Type B pancreatic cell (in vitro differentiated cells): ENCODE results near the gene SSMEM1. TPM values are rescaled to one million over a fixed set of nuclear protein-coding genes. Genes with fewer than 3 reads are reported as not detected.
"Not testable (repeated sequence)": the region's sequence is repeated elsewhere in the genome, so short reads cannot be mapped to it uniquely, and the experiment has no call there.

Experiments
- DNase-seq: peaks from one replicate; pipeline ENCODE4 v3.0.0; 2021; ENCODE audit warnings: mixed read lengths; ENCODE audit not compliant: unreplicated experiment; ENCODE audit errors: extremely low spot score
- H3K27ac Mint-ChIP-seq: 2 replicates; pipeline ENCODE4 v1.8.0; 2021; ENCODE audit warnings: mild to moderate bottlenecking, mixed read lengths
- H3K27me3 Mint-ChIP-seq: 2 replicates; pipeline ENCODE4 v1.8.0; 2021; ENCODE audit warnings: mixed read lengths
- H3K36me3 Mint-ChIP-seq: 2 replicates; pipeline ENCODE4 v1.8.0; 2021; ENCODE audit warnings: mixed read lengths
- H3K4me1 Mint-ChIP-seq: one replicate; pipeline ENCODE4 v1.8.0; 2021; ENCODE audit warnings: mixed read lengths; ENCODE audit not compliant: unreplicated experiment
- H3K4me3 Mint-ChIP-seq: 2 replicates; pipeline ENCODE4 v1.8.0; 2021; ENCODE audit warnings: mild to moderate bottlenecking, mixed read lengths
- H3K9me3 Mint-ChIP-seq: 2 replicates; pipeline ENCODE4 v1.8.0; 2021; ENCODE audit warnings: mixed read lengths
- total RNA-seq: library from RNA; stranded (reverse); gene quantifications from 2 replicates; pipeline ENCODE4 v1.2.1, GENCODE V29; 2021; ENCODE audit warnings: low replicate concordance
- TF ChIP-seq, protein P1 (sequence below): fragments of 200-600 bp; sonication (generic); conservative IDR thresholded peaks from 2 replicates; pipeline ENCODE4 v1.5.0; 2021; ENCODE audit warnings: antibody characterized with exemption, mild to moderate bottlenecking

The SSMEM1 gene
- total RNA-seq, 1 donor from 2014 or later = not detected

DNA sequence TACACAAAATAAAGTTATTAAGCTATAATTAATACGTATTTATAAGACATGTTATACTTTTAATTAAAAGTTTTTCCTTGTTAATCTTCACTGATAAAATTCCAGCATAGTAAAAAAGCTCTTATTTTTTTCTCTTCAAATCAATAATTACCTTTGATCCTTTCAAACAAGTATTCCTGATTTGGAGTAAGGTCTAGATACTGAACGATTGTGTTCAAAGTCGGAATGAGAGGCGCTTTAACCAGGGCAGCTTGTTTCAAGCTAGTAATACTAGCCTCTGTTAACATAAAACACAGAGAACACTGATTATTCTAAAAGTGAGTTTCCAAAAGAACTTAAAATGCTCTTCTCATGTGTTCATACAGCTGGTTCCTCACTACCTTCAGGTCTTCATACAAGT lies 29.4 kb upstream of the SSMEM1 start:
- DNase-seq = no peak
- Mint-ChIP-seq H3K4me1 (peaks cover 6% of the 10 kb centered on the region), H3K9me3 (no peaks in the 10 kb centered on the region), H3K27me3 (no peaks in the 10 kb centered on the region), H3K4me3 (no peak overlapping the region), H3K36me3 (peaks cover 40% of the 10 kb centered on the region), H3K27ac (no peak overlapping the region)
- TF ChIP-seq, protein P1, sequence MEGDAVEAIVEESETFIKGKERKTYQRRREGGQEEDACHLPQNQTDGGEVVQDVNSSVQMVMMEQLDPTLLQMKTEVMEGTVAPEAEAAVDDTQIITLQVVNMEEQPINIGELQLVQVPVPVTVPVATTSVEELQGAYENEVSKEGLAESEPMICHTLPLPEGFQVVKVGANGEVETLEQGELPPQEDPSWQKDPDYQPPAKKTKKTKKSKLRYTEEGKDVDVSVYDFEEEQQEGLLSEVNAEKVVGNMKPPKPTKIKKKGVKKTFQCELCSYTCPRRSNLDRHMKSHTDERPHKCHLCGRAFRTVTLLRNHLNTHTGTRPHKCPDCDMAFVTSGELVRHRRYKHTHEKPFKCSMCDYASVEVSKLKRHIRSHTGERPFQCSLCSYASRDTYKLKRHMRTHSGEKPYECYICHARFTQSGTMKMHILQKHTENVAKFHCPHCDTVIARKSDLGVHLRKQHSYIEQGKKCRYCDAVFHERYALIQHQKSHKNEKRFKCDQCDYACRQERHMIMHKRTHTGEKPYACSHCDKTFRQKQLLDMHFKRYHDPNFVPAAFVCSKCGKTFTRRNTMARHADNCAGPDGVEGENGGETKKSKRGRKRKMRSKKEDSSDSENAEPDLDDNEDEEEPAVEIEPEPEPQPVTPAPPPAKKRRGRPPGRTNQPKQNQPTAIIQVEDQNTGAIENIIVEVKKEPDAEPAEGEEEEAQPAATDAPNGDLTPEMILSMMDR = no peak

DNA sequence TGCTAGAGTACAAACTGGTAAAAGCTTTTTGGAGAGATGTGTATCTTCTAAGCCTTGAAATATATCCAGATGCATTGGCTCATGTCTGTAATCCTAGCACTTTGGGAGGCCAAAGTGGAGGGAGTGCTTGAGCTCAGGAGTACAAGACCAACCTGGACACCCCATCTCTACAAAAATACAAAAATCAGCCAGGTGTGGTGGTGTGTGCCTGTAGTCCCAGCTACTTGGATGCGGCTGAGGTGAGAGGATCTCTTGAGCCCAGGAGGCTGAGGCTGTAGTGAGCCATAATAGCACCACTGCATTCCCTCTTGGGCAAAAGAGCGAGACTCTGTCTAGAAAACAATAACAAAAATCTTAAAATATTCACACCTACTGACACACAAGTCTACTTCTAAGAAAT lies 28.0 kb upstream of the SSMEM1 start:
- no peaks in the 10 kb centered on the region for H3K9me3 Mint-ChIP-seq
- no peak overlapping the region for H3K27ac Mint-ChIP-seq
- no peaks in the 10 kb centered on the region for H3K27me3 Mint-ChIP-seq
- H3K4me3 Mint-ChIP-seq = no peak overlapping the region
- H3K4me1 Mint-ChIP-seq = peaks cover 1% of the 10 kb centered on the region
- no peak for DNase-seq
- H3K36me3 Mint-ChIP-seq = peaks cover 42% of the 10 kb centered on the region
- TF ChIP-seq, protein P1 = no peak

DNA sequence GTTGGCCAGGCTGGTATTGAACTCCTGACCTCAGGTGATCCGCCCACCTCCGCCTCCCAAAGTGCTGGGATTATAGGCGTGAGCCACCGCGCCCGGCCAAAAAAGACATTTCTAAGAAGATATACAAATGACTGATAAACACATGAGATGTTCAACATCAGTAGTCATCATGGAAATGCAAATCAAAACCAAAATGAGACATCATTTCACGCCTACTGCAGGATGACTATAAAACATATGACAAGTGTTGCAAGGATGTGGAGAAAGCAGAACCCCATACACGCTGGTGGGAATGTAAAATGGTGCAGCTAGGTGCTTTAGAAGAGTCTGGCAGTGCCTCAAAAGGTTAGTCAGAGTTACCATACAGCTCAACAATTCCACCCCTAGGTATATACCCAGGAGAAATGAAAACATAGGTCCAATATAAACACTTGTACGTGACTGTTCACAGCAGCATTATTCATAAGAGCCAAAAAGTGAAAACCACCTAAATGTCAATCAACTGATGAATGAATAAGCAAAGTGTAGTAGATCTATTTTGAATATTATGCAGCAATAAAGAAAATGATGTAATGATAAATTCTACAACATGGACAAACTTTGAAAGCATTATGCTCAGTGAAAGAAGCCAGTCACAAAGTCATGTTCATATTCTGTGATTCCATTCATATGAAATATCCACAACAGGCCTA lies 26.9 kb upstream of the SSMEM1 start:
- peaks cover 42% of the 10 kb centered on the region for H3K36me3 Mint-ChIP-seq
- TF ChIP-seq, protein P1 = no peak
- no peak for DNase-seq
- H3K27me3 Mint-ChIP-seq = no peaks in the 10 kb centered on the region
- H3K4me1 Mint-ChIP-seq = peaks cover 4% of the 10 kb centered on the region
- no peak overlapping the region for H3K4me3 Mint-ChIP-seq
- no peak overlapping the region for H3K27ac Mint-ChIP-seq
- H3K9me3 Mint-ChIP-seq = no peaks in the 10 kb centered on the region

DNA sequence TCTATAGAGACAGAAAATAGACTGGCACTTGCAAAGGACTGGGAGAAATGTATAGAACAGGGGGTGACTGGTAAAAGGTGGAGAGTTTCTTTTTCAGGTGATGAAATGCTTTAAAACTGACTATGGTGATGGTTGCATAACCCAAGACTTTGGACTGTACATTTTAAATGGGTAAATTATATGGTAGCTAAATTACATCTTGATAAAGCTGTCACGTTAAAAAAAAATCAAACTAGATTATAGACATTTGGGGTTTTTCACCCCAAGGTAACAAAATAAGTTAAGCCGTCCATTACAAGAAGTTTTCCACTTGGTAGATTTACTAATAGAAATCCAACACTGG lies 26.4 kb upstream of the SSMEM1 start:
- H3K27me3 Mint-ChIP-seq = no peaks in the 10 kb centered on the region
- H3K36me3 Mint-ChIP-seq = peaks cover 42% of the 10 kb centered on the region
- no peak for DNase-seq
- H3K4me1 Mint-ChIP-seq = peaks cover 4% of the 10 kb centered on the region
- H3K4me3 Mint-ChIP-seq = no peak overlapping the region
- TF ChIP-seq, protein P1 = no peak
- H3K27ac Mint-ChIP-seq = no peak overlapping the region
- H3K9me3 Mint-ChIP-seq = no peaks in the 10 kb centered on the region

DNA sequence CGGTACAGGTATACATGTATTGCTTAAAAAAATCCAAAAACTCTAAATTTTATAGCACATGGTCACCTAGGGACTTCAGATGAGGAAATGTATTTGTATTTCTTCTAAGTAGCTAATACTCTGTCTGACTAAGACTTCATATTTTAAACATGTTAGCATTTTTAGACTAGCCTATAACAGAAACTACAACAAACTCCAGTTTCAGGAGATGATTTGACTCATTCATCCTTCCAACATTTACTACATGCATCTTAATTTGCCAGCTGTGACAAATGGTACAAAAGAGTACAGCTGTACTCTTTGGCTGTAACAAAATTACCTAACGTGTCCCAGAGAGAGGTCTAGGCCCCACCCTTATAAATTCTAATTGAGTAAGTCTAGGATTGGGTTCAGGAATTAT lies 24.7 kb upstream of the SSMEM1 start:
- Mint-ChIP-seq H3K9me3 (no peaks in the 10 kb centered on the region), H3K4me3 (no peak overlapping the region), H3K27ac (no peak overlapping the region), H3K27me3 (no peaks in the 10 kb centered on the region), H3K36me3 (peaks cover 49% of the 10 kb centered on the region), H3K4me1 (peaks cover 4% of the 10 kb centered on the region)
- DNase-seq = no peak
- TF ChIP-seq, protein P1 = no peak

DNA sequence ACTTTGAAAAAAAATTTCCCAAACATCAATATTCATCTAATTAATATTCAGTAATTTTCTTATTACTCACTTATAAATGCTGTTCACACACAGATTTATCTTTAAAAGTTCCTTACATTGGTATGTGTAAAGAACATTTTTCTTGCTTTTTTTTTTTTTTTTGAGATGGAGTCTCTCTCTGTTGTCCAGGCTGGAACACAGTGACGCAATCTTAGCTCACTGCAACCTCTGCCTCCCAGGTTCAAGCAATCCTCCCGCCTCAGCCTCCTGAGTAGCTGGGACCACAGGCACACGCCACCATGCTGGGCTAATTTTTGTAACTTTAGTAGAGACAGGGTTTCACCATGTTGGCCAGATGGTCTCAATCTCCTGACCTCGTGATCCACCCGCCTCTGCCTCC lies 23.3 kb upstream of the SSMEM1 start:
- H3K27me3 Mint-ChIP-seq, H3K27ac Mint-ChIP-seq, DNase-seq, H3K4me3 Mint-ChIP-seq, H3K4me1 Mint-ChIP-seq, H3K9me3 Mint-ChIP-seq: not testable (repeated sequence)
- peaks cover 47% of the 10 kb centered on the region for H3K36me3 Mint-ChIP-seq
